ENCODE data around the gene CLN6. TPM values are rescaled to one million over a fixed set of nuclear protein-coding genes. Genes with fewer than 3 reads are reported as not detected.

The CLN6 gene
- total RNA-seq, 1 experiment from 2014 or later, result 31.4 TPM

- intact Hi-C loops (cut with micrococcal nuclease), result no loop called here
- ChIA-PET CTCF (interaction anchor here (0.5 to 1.0 kb wide), 6 partner anchors 19 to 634 kb away, joined by 3 to 7 read pairs (median 3); no protein-coding TSS in a partner anchor), POLR2A (interaction anchor here (0.6 to 0.9 kb wide), 5 partner anchors 15 to 1362 kb away, joined by 3 to 5 read pairs (median 3); partner anchors contain the start of gene C15orf61)
- H3K4me3 Mint-ChIP-seq (ENCODE audit: unreplicated experiment), result no peak overlapping the region
- DNase-seq (ENCODE audit: unreplicated experiment), result no peak
- BruUV-seq (replicated peaks), result no TSS peak
- TF ChIP-seq CTCF (IDR thresholded peaks at IDR 0.05; ENCODE audit: unreplicated experiment), result no peak
- H3K27me3 Mint-ChIP-seq (ENCODE audit: insufficient read depth, unreplicated experiment), result no peaks in the 10 kb centered on the region
- H3K27ac Mint-ChIP-seq (ENCODE audit: low read depth, unreplicated experiment), result peak overlapping the region; percentile 27
- H3K9me3 Mint-ChIP-seq (ENCODE audit: unreplicated experiment), result no peaks in the 10 kb centered on the region
- no peaks in the 10 kb centered on the region for H3K4me1 Mint-ChIP-seq (ENCODE audit: insufficient read depth, unreplicated experiment)
- peaks cover 93% of the 10 kb centered on the region for H3K36me3 Mint-ChIP-seq (ENCODE audit: insufficient read depth, unreplicated experiment)
Observed at GRCh38 chr15:68195336-68196112, 34.0 kb downstream of the CLN6 start.

GRCh38 chr15:68192804-68193486 lies 36.6 kb downstream of the CLN6 start:
- peaks cover 13% of the 10 kb centered on the region for H3K4me1 Mint-ChIP-seq (ENCODE audit: insufficient read depth, unreplicated experiment)
- TF ChIP-seq CTCF (IDR thresholded peaks at IDR 0.05; ENCODE audit: unreplicated experiment), result no peak
- peaks cover 98% of the 10 kb centered on the region for H3K36me3 Mint-ChIP-seq (ENCODE audit: insufficient read depth, unreplicated experiment)
- ChIA-PET CTCF (interaction anchor here (0.6 to 1.5 kb wide), 3 partner anchors 8 to 329 kb away, joined by 3 to 5 read pairs (median 4); no protein-coding TSS in a partner anchor), POLR2A (interaction anchor here (0.7 kb wide), 1 partner anchor 9 kb away, joined by 4 read pairs; no protein-coding TSS in a partner anchor)
- no peak overlapping the region for H3K4me3 Mint-ChIP-seq (ENCODE audit: unreplicated experiment)
- no TSS peak for BruUV-seq (replicated peaks)
- no peaks in the 10 kb centered on the region for H3K9me3 Mint-ChIP-seq (ENCODE audit: unreplicated experiment)
- no peak overlapping the region for H3K27ac Mint-ChIP-seq (ENCODE audit: low read depth, unreplicated experiment)
- no peak for DNase-seq (ENCODE audit: unreplicated experiment)
- intact Hi-C loops (cut with micrococcal nuclease), result no loop called here
- no peaks in the 10 kb centered on the region for H3K27me3 Mint-ChIP-seq (ENCODE audit: insufficient read depth, unreplicated experiment)

- no peaks in the 10 kb centered on the region for H3K9me3 Mint-ChIP-seq (ENCODE audit: unreplicated experiment)
- ChIA-PET CTCF (interaction anchor here (1.5 kb wide), 1 partner anchor 9 kb away, joined by 5 read pairs; no protein-coding TSS in a partner anchor), POLR2A (interaction anchor here (0.7 kb wide), 1 partner anchor 8 kb away, joined by 4 read pairs; no protein-coding TSS in a partner anchor)
- no TSS peak for BruUV-seq (replicated peaks)
- intact Hi-C loops (cut with micrococcal nuclease), result no loop called here
- H3K36me3 Mint-ChIP-seq (ENCODE audit: insufficient read depth, unreplicated experiment), result peaks cover 98% of the 10 kb centered on the region
- no peak overlapping the region for H3K27ac Mint-ChIP-seq (ENCODE audit: low read depth, unreplicated experiment)
- DNase-seq (ENCODE audit: unreplicated experiment), result no peak
- H3K4me3 Mint-ChIP-seq (ENCODE audit: unreplicated experiment), result no peak overlapping the region
- H3K4me1 Mint-ChIP-seq (ENCODE audit: insufficient read depth, unreplicated experiment), result peaks cover 20% of the 10 kb centered on the region
- no peak for TF ChIP-seq CTCF (IDR thresholded peaks at IDR 0.05; ENCODE audit: unreplicated experiment)
- H3K27me3 Mint-ChIP-seq (ENCODE audit: insufficient read depth, unreplicated experiment), result no peaks in the 10 kb centered on the region
Observed at GRCh38 chr15:68192117-68192516, 37.4 kb downstream of the CLN6 start.

GRCh38 chr15:68191555-68191954 lies 38.0 kb downstream of the CLN6 start:
- Mint-ChIP-seq H3K4me1 (ENCODE audit: insufficient read depth, unreplicated experiment) (peaks cover 20% of the 10 kb centered on the region), H3K9me3 (ENCODE audit: unreplicated experiment) (no peaks in the 10 kb centered on the region), H3K4me3 (ENCODE audit: unreplicated experiment) (no peak overlapping the region), H3K27me3 (ENCODE audit: insufficient read depth, unreplicated experiment) (no peaks in the 10 kb centered on the region), H3K27ac (ENCODE audit: low read depth, unreplicated experiment) (no peak overlapping the region), H3K36me3 (ENCODE audit: insufficient read depth, unreplicated experiment) (peaks cover 99% of the 10 kb centered on the region)
- POLR2A ChIA-PET, result no interaction called here
- BruUV-seq (replicated peaks), result no TSS peak
- DNase-seq (ENCODE audit: unreplicated experiment), result no peak
- CTCF ChIA-PET, result interaction anchor here (1.5 kb wide), 1 partner anchor 10 kb away, joined by 5 read pairs; no protein-coding TSS in a partner anchor
- intact Hi-C loops (cut with micrococcal nuclease), result no loop called here
- no peak for TF ChIP-seq CTCF (IDR thresholded peaks at IDR 0.05; ENCODE audit: unreplicated experiment)
